Stimulated activated CD8-positive, alpha-beta memory T cell treated with anti-CD3 and anti-CD28 coated beads, Interleukin-15, amount 100 ng/mL, for 1 hour (primary cell): Measurements from ENCODE around the gene TAF6.

Experiments used
- DNase-seq: peaks from one replicate; pipeline ENCODE4 v3.0.0-alpha.2; 2020; ENCODE audit warnings: low read depth

The TAF6 gene

GRCh38 chr7:100093498-100093897 lies 25.7 kb downstream of the TAF6 start:
- no peak for DNase-seq

GRCh38 chr7:100093054-100093453 lies 26.1 kb downstream of the TAF6 start:
- no peak for DNase-seq

GRCh38 chr7:100091411-100092181 lies 27.6 kb downstream of the TAF6 start:
- no peak for DNase-seq

DNA sequence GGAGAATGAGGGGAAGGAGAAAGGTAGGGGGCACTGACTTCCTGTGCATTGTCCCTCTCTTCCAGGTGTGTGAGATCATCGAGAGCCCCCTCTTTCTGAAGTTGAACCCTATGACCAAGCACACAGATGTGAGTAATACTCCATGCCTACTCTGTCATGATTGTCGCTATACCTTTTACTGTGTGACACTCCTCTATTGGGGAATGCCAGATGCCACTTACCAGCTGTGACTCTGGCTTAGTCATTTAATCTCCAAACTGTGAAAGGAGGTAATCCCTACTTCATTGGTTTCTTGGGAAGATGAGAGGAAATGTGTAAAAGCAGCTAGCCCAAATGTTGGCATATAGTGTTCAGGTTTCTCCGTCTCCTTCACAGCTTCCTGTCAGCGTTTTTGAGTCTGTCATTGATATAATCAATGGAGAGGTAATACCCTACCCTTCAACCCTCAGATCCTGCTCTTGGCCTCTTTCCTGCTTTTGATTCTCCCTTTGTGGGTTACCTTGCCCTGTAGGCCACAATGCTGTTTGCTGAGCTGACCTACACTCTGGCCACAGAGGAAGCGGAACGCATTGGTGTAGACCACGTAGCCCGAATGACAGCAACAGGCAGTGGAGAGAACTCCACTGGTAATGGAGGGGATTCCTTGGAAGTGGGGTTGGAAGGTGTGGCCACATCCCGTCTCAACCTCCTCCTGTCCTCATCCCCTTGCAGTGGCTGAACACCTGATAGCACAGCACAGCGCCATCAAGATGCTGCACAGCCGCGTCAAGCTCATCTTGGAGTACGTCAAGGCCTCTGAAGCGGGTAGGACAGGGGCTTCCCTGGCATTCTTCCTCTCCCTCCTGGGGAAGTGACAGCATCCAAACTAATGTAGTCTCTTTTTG lies 28.4 kb downstream of the TAF6 start:
- DNase-seq = no peak

- DNase-seq = no peak
These were observed 29.5 kb downstream of the TAF6 start for GRCh38 chr7:100089458-100090196.

GRCh38 chr7:100088621-100089457 lies 30.3 kb downstream of the TAF6 start, which contains the start of gene COPS6:
Gene COPS6 (plus strand): TSS chr7:100088969. CDS start chr7:100088991, 22 bp downstream.
- DNase-seq = peak; percentile 67

GRCh38 chr7:100088095-100088620 lies 31.0 kb downstream of the TAF6 start:
- DNase-seq = no peak

GRCh38 chr7:100087055-100087750 lies 32.0 kb downstream of the TAF6 start:
- DNase-seq = no peak

DNA sequence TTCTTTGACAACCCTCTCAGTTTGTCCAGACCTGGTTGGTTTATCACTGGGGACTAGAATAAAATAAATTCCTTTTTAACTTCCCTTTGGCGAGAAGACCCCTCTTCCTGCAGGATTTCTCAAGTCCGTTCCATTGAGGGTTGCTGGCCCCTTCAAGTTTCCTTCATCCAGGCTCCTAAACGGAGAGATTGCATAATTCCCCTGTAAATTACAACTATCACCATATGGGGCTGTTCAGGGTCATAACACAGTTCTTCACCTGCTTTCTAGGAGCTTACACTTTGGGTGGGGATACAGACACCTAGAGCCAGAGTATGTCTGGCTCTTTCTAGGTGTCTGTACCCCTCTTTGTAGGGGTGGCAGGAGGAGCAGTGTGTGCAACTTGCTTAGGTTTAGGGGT lies 33.6 kb downstream of the TAF6 start:
- DNase-seq = no peak

- DNase-seq = no peak
These were observed 36.2 kb downstream of the TAF6 start for GRCh38 chr7:100082978-100083377.

- peak; percentile 95 for DNase-seq
These were observed 37.5 kb downstream of the TAF6 start, which contains the start of gene ZNF3 for GRCh38 chr7:100081535-100082102. Gene ZNF3 (minus strand): TSS chr7:100081723. CDS start chr7:100077357, 4,366 bp downstream.

DNA sequence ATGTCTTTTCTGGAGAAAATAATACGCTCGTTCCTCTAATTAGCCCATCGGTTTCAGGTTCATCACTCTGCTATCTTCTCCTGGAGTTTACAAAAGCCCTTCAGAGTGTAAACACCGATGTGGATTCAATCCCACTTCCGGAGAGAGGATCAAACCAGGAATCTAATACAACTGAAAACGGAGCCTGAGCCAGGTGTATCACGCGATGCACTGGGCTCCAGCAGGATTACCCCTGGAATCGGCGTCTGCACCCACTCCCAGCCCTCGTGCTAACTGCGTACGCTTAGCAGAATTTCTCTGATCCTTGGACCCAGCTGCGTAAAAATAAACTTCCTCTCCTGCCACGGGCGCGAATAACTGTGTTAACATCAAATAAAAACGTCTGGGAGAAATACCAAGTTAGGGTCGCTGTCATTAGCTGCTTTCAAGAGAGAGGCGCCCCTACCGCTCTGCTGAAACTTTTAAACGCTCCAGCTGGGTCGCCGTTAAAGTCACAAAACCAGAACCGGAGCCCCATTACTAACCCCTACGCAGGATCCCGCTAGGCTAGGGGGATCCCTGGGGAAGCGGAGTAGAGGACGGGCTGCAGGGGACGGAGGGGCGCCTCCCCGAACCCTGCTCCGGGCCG lies 38.1 kb downstream of the TAF6 start:
- DNase-seq = no peak

DNA sequence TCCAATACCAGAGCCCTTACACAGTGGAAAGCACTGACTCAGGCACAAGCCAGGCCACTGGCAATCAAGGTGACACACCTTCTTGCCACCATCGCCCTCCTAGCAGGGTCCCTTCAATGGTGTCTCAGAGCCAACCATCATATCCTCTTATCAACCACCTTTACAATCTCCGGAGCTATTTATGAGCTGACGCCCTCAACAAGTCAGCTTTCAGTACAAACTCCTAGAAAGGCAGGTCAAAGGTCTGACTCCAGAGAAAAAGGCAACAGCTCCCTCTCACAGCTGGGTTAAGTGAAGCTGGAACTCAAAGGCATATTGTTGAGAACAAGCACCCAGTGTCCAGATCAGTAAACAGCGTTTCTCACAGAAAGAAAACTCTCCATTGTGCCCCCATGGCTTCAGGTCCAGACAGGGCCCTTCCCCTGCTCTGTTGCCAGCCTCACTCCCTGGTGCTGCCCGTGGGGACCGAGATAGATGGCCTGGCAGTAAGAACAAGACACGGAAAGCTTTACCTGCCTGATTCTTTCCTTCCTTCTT lies 40.1 kb downstream of the TAF6 start:
- no peak for DNase-seq

GRCh38 chr7:100077205-100077604 lies 42.0 kb downstream of the TAF6 start:
- DNase-seq = no peak

- DNase-seq = no peak
These were observed 43.7 kb downstream of the TAF6 start for GRCh38 chr7:100075418-100075817.

DNA sequence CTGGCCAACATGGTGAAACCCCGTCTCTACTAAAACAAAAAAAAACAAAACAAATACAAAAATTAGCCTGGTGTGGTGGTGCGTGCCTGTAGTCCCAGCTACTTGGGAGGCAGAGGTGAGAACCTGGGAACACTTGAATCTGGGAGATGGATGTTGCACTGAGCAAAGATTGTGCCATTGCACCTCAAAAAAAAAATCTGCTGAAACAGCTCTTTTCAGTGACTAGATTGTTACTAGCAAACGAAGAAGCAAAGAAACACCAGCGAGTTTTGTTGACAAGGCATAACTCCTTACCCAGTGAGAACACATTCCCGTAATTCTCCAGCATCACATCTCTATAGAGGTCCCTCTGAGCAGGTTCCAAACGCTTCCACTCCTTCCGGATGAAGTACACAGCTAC lies 44.3 kb downstream of the TAF6 start:
- no peak for DNase-seq

DNA sequence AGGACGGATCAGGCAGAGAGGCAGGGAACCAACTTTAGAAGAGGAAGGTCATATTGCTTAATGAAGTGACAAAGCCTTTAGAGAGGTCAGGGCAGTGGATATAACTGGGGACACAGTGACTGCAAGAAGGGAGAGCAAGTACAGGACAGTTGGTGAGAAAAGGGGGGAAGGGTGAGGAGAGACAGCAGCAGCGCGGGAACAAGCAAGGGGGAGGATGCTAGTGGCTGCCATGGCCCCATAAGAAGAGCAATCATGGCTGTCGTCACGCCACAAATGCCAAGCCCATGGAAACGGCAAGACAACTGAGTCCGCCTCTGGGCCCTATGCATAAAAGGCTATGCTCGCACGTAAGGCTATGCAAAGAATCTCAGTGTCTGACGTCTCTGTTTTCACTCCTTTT lies 46.7 kb downstream of the TAF6 start:
- DNase-seq = no peak

- no peak for DNase-seq
These were observed 48.0 kb downstream of the TAF6 start for GRCh38 chr7:100071018-100071723.

DNA sequence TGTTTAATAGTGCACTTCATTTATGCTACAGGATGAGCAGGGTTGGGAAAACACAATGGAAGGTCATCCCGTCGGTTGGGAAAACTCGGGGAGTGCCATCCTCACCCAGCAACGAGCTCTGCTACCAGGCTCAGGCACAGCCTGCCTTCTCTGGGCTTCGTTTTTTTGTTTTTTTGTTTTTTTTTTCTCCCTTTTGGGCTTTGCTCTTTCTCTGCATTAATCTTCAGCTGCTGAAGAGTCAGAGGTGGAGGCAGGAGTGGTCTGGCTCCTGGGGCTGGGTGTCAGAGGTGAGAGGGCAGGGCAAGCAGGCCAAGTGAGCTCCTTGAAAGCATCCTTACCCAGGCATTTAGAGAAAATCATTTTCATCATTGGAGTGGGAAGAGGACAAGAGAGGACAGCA lies 49.2 kb downstream of the TAF6 start:
- DNase-seq = no peak
